HG03457 (cell line): Measurements from ENCODE around the gene CLCN5.
"Not testable (repeated sequence)": the region's sequence is repeated elsewhere in the genome, so short reads cannot be mapped to it uniquely, and the experiment has no call there.

ENCODE experiments used
- ATAC-seq: cut with Tn5 transposase; IDR thresholded peaks from one replicate; pipeline ENCODE4 v1.9.1; 2021; ENCODE audit warnings: moderate number of reproducible peaks; ENCODE audit not compliant: unreplicated experiment

The CLCN5 gene

GRCh38 chrX:49995107-49995731 lies 72.8 kb downstream of the CLCN5 start:
- ATAC-seq, result no peak

GRCh38 chrX:49995795-49996455 lies 73.5 kb downstream of the CLCN5 start:
- no peak for ATAC-seq

DNA sequence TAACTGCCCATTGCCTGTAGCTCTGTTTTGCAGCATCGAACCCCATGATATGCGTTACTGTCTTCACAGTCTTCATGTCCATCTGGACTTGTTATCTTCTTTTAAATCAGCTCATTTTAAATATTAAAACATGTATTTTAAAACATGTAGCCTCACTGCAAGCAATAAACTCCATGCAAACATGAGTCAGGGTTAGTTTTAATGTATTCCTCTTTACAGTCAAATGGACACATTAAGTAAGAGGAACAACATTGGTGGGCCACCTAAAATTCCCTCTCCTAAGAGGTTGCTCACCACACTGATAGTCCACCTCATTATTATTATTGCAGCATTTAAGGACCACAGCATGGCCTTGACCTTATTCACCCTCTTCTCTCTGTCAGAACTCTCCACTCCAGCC lies 74.1 kb downstream of the CLCN5 start:
- no peak for ATAC-seq

- ATAC-seq, result no peak
Observed at GRCh38 chrX:49999087-49999486, 76.7 kb downstream of the CLCN5 start.

DNA sequence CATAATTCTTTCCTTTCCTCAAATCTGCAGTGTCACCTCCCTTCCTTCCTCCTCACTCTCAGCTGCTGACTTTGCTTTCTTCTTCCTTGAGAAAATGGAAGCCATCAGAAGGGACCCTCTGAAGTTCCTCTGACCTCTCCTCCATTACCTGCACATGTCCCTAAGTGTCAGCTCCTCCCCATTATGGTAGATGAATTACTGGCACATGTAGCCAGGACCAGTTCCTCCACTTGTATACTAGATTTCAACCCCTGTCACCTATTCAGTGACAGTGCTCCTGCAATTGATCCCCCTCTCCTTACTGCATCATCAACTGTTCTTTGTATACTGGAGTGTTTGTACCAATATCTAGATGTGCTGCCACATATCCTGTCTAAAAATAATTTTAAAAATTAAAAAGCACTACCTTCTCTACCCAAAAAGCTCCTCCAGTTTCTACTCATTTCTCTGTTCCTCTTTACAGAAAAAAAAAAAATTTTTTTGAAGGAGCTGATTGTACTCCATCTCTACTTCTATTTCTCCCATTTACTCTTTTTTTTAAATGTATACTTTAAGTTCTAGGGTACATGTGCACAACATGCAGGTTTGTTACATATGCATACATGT lies 78.6 kb downstream of the CLCN5 start:
- no peak for ATAC-seq

- no peak for ATAC-seq
Observed at GRCh38 chrX:50002067-50002714, 79.8 kb downstream of the CLCN5 start.

DNA sequence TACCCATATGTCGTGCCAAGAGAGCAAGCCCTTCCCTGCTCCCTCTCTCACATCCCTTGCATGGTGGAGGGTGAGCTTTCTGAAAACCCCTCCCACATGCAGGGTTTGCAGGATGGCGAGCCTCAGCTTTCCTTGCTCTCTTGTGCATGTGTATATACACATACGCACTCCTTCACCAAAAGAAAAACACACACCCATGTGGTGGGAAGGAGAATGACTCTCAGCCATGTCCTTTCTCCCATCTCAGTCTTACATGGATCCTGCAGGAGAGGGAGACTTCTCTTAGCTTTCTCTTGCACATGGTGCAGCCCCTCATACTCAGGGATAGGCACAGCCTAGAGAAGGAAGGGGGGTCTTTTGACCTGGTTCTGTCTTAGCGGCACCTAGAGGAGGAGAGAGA lies 81.1 kb downstream of the CLCN5 start:
- no peak for ATAC-seq

GRCh38 chrX:50003927-50004326 lies 81.5 kb downstream of the CLCN5 start:
- no peak for ATAC-seq

GRCh38 chrX:50025591-50025990 lies 103.2 kb downstream of the CLCN5 start:
- not testable (repeated sequence) for ATAC-seq

GRCh38 chrX:50035126-50035525 lies 112.7 kb downstream of the CLCN5 start:
- no peak for ATAC-seq

GRCh38 chrX:50036426-50036825 lies 114.0 kb downstream of the CLCN5 start:
- no peak for ATAC-seq

DNA sequence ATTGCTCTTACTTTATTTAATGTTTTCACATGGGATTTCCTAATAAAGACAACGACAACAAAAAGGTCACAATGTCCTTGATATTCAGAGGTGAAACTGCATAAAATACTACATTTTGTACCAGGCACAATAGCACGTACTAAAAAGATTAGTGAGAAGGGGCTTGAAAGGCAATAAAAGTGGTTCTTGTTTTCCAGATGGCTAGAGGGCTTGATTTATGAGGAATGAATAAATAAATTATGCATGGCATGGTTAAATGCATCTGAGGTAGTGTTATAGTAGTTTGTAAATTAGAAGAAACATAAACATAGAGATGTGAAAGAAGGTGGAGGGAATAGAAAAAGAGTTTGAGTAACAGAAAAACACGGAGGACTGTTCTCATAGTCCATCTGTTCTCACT lies 123.4 kb downstream of the CLCN5 start:
- no peak for ATAC-seq

DNA sequence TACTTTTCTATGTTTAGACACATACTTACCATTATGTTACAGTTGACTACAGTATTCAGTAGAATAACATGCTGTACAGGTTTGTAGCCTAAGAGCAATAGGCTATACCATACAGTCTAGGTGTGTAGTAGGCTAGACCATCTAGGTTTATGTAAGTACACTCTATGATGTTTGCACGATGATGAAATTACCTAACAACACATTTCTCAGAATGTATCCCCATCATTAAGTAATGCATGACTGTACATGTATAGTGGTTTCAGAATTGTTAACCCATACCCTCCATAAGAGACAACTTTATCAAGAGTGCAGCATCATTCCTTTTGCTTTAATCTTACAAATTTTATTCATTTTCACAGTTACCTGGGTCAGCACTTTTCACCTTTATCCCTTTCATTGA lies 126.8 kb downstream of the CLCN5 start:
- no peak for ATAC-seq

GRCh38 chrX:50054147-50054546 lies 131.8 kb downstream of the CLCN5 start:
- no peak for ATAC-seq

DNA sequence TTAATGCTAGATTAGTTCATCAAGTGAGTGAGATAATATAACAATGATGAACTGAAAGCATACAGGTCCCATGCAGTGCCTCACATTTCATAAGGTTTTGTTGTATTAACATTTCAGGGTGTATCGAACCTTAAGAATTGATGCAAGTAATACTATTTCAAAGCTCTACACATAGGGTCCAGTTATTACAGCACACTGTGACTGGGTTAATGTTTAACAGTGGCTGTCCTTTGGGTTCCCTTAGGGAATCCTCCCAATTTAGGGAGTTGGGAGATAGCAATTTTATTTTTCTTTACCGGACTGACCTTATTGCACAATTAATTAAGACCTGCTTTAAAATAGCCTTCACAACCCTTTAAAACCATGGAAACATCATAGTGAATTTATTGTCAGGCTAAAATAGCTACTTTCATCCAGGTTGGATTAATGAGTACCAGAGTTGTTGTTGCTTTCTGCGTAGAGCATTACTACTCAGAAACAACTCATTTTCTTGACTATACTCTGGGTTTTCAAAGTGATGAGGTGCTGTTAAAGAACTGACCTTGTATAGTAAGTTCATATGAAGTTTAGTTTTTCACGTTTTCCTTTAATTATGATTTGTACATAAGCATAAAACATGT lies 144.0 kb downstream of the CLCN5 start:
- ATAC-seq, result no peak

DNA sequence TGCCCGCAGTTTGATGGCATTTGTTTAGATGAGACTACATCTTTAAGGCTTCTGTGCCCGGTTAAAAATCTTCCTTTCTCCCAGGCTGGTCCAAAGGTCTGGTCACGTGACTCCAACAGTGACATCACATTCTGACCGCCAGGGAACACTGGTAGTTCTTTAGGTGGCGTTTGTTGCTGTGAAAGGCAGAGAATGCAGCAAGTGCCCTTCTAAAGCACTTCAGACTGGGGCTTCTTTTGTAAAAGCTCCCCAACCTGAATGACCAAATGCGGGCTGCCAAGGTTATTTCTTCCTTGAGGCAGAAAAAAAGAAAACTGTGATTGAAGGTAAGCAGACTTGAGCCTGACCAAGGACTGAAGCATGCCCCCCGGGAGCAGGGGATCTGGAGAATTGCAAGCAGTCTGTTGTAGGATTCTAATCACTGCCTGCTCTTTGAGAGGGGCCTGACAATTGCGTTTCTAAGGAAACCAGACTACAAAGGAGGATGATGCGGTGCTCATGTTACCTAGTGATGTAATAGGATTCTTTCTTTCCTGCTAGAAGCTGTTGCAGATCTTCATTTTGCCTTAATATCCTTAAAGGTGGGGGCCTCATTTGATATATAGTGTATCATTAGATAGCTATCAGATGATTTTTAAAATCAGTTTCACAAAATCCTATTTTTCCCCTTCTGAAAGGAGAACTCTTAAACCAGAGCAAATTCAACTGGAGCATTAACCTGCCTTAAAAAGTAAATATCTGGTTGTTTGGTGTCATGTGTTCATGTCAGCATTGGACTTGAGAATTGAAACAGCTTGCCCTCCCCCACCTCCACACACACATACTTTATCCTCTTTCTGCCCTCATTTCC lies 145.3 kb downstream of the CLCN5 start:
- no peak for ATAC-seq

GRCh38 chrX:50068285-50068563 lies 145.8 kb downstream of the CLCN5 start:
- no peak for ATAC-seq

- ATAC-seq, result no peak
Observed at GRCh38 chrX:50068893-50069292, 146.5 kb downstream of the CLCN5 start.

DNA sequence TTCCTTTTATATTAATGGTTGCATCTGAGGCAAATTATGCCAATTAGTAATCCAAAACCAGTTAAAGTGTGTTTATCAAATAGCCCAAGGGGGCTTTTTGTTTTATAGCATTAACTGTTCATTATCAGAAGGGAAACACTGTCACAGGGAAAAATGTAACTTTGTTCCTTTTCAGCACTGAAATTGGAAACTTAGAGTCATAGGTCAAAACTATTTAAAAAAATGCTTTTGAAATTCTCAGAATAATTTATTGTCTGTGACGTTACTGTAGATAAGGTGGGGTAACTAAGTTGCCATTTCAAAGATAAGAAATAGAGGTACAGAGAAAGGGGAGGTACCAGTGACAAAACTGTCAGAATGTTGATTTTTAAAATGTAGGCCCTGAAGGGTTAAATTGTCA lies 149.1 kb downstream of the CLCN5 start:
- ATAC-seq, result no peak

DNA sequence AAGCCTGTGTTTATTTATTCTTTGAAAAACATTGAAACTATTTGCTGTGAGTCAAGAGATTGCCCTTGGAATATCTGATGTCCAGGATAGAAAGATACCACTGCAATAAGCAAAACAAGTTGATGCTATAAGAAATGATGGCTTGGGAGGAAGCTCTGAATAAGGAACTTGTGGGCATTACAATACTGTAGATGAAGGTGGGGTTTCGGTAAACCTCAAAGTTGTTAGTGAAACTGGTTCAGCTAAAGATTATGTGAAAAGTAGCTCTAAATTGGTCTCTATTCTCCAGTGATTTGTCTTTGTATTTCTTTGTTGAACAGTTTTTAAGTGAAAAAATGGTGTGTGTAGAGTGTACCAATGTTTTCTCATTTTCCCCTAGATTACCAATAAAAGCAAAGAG lies 149.7 kb downstream of the CLCN5 start:
- no peak for ATAC-seq

DNA sequence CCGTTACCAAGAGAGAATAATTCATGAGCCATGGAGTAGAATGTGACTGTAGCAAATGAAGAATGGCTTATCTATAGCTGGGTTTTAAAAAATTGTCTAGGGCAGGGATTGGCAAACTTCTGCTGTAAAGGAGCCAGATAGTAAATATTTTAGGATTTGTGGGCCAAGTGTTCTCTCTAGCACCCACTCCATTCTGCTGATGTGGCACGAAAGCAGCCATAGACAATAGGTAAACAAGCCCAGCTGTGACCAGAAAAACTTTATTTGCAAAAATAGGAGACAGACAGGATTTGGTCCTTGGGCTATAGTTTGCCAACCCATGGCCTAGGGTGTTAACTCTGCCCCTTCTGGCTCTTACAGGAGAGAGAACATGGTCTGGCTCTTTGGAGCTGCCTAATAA lies 151.2 kb downstream of the CLCN5 start:
- no peak for ATAC-seq
